Non-pigmented ciliary epithelial cell (primary cell): ENCODE results near the gene SOHLH2.

Source experiments
- DNase-seq: peaks from one replicate; pipeline ENCODE4 v3.0.0-alpha.2; 2010; ENCODE audit warnings: low read depth

The SOHLH2 gene

GRCh38 chr13:36188441-36188840 is 25.9 kb downstream of the SOHLH2 start:
- no peak for DNase-seq

GRCh38 chr13:36183901-36184300 is 30.5 kb downstream of the SOHLH2 start:
- no peak for DNase-seq

- no peak for DNase-seq
Observed at GRCh38 chr13:36175621-36176020, 38.7 kb downstream of the SOHLH2 start.

- DNase-seq = no peak
Observed at GRCh38 chr13:36174923-36175322, 39.4 kb downstream of the SOHLH2 start.

- DNase-seq = no peak
Observed at GRCh38 chr13:36173571-36174322, 40.6 kb downstream of the SOHLH2 start.

GRCh38 chr13:36166046-36166445 is 48.3 kb downstream of the SOHLH2 start:
- no peak for DNase-seq

GRCh38 chr13:36163809-36164308 is 50.5 kb downstream of the SOHLH2 start:
- DNase-seq = peak; percentile 78

- no peak for DNase-seq
Observed at GRCh38 chr13:36163286-36163685, 51.1 kb downstream of the SOHLH2 start.

- no peak for DNase-seq
Observed at GRCh38 chr13:36160297-36160696, 54.1 kb downstream of the SOHLH2 start.

- no peak for DNase-seq
Observed at GRCh38 chr13:36158611-36159010, 55.7 kb downstream of the SOHLH2 start.

- no peak for DNase-seq
Observed at GRCh38 chr13:36157480-36157879, 56.9 kb downstream of the SOHLH2 start.

- no peak for DNase-seq
Observed at GRCh38 chr13:36154567-36155291, 59.6 kb downstream of the SOHLH2 start.

- no peak for DNase-seq
Observed at GRCh38 chr13:36151591-36151990, 62.8 kb downstream of the SOHLH2 start.

GRCh38 chr13:36148446-36148845 is 65.9 kb downstream of the SOHLH2 start:
- no peak for DNase-seq

- DNase-seq = no peak
Observed at GRCh38 chr13:36147330-36147729, 67.0 kb downstream of the SOHLH2 start.

GRCh38 chr13:36146511-36147269 is 67.7 kb downstream of the SOHLH2 start:
- no peak for DNase-seq

GRCh38 chr13:36143738-36144137 is 70.6 kb downstream of the SOHLH2 start:
- DNase-seq = no peak

- no peak for DNase-seq
Observed at GRCh38 chr13:36142735-36143134, 71.6 kb downstream of the SOHLH2 start.

GRCh38 chr13:36135876-36136275 is 78.5 kb downstream of the SOHLH2 start:
- DNase-seq = no peak

- no peak for DNase-seq
Observed at GRCh38 chr13:36134632-36135031, 79.7 kb downstream of the SOHLH2 start.

GRCh38 chr13:36133950-36134626 is 80.3 kb downstream of the SOHLH2 start:
- DNase-seq = no peak

GRCh38 chr13:36132376-36132775 is 82.0 kb downstream of the SOHLH2 start:
- no peak for DNase-seq
